Measurements from ENCODE around the gene SLCO4A1.

The SLCO4A1 gene

DNA sequence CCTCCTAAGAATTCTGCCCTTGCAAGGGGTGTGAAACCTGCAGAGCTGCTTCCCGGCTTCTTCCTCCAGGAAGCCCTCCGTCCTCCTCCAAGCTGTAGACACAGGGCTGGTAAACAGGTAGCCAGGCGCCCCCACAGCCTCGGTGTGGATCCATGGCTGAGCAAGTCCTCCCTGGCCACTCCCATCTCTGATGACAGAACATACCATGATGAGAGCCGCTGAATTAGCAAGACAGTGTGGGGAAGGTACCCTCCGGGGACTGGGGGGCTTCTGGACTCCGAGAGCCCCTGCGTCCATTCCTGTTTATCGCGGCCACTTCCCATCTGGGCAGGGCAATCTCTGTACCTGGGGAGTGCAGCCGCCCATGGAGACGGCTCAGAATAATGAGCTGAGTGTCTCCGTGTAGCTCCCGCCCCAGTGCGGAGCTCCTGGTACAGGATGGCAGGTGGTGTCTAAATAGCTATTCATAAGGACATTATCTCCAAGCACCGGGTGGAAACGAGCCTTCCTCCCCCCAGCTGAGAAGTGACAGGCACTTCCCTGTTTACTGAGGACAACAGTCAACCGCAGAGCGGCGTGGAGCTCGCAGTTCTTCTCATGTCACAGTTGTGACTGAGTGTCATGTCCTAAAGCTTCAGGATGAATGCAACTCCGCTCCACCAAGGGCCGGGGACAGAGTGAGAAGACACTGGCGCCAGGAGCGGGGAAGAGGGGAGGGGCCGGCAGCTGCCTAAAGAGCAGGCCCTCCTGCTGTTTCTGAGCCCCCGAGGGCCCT is 43.7 kb downstream of the SLCO4A1 start:
- DNase-seq (ENCODE audit: low read depth in 2 of 2) = no peak

DNA sequence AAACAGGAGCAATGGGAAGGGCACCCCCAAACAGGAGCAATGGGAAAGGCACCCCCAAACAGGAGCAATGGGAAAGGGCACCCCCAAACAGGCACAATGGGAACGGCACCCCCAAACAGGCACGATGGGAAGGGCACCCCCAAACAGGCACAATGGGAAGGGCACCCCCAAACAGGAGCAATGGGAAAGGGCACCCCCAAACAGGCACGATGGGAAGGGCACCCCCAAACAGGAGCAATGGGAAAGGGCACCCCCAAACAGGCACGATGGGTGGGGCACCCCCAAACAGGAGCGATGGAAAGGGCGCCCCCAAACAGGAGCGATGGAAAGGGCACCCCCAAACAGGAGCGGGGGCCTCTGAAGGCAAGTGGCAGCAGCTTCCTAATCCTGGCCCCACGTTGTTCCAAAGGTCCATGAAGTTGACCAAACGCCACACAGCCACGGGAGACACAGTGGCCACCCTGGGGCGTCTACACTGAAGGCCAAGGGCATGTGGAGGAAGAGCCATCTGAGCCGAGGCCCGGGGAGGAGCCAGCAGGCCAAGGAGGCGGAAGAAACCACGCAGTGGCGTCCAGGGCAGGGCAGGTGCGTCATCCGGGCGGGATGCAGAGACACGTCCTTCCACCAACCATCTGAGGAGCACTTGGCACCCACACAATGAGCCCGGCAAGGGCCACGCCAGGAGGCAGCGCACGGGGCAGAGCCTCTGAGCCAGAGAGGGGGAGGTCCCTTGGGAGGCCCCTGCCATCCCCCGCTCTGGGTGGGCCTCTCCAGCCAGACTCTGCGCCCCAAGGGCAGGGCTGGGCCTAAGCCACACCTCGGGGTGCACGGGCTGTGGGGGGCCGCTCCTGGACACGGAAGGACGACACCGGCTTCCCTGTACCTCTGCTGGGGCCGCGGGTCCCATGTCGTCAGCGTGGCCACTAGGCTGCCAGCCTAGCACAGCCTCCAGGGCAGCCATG is 44.8 kb downstream of the SLCO4A1 start:
- DNase-seq (ENCODE audit: low read depth in 2 of 2) = no peak

DNA sequence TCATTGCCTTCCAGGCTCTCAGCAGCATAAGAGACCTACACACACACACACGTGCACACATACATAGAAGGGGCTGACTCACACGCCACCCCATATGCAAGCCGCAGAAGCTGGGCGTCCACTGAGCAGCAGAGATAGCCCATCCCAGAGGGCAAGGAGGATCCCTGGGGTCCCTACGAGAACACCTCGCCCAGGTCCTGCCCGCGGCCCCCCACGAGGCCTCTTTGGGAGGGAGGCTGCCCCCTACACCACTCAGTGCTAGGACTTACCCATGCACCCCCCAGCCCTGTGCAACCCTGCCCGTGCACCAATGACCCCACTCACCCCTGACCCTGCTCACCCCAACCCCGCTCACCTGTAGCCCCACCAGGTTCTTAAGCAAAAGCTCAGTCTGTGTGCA is 45.8 kb downstream of the SLCO4A1 start:
- DNase-seq (ENCODE audit: low read depth in 2 of 2) = no peak

DNA sequence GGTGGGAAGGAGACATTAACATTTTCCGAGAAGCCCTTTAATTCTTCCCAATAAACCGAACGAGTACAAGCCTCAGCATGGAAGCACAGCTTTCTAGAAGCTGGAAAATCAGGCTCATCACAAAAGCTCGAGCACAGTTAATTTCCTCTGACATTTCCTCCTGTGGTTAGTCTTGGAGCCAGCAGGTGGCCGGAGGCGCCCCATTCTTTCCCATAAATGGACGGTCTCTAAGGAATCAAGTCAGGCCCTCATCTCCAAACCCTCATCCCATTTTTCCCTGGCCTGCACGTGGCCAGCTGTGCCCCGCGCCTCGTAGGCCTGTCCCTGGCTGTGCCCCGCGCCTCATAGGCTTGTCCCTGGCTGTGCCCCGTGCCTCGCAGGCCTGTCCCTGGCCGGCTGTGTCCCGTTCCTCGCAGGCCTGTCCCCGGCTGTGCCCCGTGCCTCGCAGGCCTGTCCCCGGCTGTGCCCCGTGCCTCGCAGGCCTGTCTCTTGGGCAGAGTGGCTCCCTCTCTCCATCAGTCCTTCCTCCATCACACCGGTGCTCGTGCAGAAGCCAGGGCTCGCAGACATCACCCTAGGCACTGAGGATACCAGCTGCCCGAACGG is 46.7 kb downstream of the SLCO4A1 start:
- no peak for DNase-seq (ENCODE audit: low read depth in 2 of 2)

DNA sequence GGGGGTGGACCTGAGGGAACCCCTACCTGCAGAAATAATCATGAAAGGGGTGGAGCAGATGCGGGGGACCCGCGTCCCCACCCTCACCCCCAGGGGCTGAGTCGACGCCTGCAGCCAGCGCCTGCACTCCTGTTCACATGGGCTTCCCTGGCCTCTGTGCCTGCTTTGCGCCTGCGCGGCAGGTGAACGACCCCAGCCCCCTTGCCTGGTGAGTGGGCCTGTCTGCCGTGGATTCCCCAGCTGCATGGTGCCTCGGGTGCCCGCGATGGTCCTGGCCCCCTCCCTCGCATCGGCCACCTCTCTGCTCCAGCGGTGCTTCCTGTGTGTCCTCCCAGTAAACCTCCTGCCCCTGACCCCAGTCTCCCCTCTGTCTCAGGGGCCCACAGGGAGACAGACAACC is 47.6 kb downstream of the SLCO4A1 start:
- no peak for DNase-seq (ENCODE audit: low read depth in 2 of 2)

DNA sequence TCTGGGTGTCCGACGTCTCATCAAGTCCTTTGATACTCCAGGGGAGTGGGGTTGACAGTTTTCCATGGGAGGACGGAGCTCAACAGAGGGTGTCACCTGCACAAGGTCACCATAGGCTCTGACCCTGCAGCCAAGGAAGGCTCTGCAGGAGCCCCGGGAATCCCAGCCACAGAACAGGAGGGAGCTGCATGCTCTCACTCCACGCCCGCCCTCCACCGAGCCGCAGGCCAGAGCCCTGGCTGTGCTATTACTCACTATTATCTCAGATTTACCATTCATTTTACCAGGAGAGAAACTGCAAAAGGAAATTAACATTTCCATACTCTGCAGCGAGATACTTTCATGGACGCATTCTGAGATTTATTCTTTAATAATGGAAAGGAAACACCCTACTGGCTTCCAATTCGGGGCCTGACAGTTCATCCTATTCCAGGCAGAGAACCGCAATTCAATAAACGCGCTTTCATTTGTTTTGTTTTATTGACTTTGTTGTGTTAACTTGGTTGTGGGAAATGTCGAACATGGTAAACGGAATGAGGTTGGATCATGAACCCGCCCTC is 48.0 kb downstream of the SLCO4A1 start:
- no peak for DNase-seq (ENCODE audit: low read depth in 2 of 2)

DNA sequence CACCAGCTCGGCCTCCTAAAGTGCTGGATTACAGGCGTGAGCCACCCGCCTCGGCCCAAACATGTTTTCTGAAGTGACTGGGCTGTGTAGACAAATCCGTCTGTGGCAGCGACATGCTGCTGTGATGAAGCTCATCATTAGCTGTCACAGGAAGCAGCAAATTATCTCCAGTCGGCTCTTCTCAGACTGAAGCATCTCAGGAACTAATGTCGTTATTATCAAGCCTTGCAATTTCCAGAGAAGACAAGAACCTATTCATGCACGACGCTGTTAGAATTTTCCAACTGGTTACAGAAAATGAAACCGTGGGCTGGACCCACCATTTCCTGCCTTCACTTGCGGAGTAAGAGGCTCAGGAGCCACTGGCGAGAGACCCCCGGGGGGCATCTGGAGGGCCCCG is 49.2 kb downstream of the SLCO4A1 start:
- DNase-seq (ENCODE audit: low read depth in 2 of 2) = no peak

DNA sequence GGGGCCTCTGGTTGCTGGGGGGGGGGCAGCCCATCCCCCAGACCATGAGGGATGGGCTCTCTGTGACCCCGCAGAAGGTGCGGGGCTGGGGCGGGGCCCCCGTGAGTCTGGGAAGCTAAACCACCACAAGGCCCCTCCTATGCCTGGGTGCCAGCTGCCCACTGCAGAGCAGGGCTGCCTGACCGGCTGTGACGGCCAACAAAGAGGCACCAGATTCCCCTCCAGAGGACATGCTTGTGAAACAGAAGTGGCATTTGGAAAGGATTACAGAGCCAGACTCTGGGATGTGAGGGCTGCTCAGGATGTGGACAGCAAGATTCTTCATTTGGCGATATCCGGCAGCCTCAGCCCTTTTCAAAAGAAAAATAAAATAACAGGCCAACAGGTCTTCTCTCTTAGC is 49.9 kb downstream of the SLCO4A1 start:
- DNase-seq (ENCODE audit: low read depth in 2 of 2) = no peak

DNA sequence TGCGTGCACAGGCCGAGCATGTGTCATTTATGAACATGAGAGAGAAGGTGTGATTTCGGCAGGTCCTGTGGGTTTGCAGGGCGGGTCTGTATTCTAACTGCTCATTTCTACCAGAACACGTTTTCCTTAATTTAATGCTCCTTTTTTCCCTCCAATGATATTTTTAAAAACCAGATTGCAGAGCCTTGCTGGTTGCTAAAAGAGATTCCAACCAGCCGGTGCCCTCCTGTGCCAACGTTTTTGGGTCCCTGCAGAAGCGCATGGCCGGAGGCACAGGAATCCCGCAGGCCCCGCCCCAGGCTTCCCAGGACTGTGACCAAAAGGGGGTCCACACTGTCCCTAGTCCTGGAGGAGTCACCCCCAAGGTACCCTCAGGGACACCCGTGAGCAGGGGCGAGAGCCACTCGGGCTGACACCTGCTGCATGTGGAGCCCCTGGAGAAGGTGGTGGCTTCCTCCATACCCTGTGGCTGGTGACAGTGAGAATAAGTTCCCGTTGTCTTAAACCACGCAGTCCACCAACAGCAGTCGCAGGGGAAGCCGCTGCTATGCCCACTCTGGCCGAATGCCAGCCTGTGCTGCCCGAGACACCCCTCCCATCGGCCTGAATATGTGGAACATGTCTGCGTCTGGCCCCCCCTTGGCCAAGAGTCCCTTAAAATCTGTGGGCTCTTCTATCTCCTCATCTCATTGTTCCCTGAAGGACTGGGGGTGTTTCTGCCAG is 50.7 kb downstream of the SLCO4A1 start:
- DNase-seq (ENCODE audit: low read depth in 2 of 2) = no peak

DNA sequence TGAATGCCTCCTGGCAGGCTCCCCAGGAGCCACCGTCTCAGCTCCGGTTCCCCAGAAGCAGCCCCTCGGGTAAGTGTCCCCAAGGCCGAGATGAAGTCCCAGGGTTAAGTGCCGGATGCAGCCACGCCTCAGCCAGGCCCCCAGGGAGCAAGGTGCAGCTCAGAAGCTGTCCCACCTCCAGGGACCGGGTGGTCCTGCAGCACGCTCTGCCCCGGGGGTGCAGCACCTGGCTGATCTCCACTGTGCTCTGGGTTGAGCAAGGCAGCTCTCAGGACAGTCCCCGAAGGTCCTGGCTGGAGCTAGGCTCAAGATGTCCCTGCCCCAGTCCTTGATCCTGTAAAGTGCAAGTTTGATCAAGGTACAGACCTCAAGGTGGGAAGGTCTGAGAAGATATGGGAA is 51.2 kb downstream of the SLCO4A1 start:
- no peak for DNase-seq (ENCODE audit: low read depth in 2 of 2)

DNA sequence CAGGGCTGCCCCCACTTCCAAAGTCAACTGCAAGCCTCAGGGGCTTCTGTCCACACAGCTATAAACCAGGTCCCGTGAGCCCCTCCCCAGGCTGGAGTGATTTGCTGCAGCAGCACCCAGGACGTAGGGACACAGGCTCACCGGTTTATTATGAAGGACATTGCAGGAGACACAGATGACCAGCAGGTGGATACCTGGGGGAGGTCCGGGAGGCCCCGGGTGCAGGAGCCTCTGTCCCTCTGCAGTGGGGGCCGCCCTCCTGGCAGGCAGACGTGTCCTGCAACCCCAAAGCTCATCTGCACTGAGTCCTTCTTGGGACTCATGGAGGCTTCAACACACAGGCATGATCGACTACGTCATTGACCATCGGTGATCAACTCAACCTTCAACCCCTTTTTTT is 51.8 kb downstream of the SLCO4A1 start:
- no peak for DNase-seq (ENCODE audit: low read depth in 2 of 2)

DNA sequence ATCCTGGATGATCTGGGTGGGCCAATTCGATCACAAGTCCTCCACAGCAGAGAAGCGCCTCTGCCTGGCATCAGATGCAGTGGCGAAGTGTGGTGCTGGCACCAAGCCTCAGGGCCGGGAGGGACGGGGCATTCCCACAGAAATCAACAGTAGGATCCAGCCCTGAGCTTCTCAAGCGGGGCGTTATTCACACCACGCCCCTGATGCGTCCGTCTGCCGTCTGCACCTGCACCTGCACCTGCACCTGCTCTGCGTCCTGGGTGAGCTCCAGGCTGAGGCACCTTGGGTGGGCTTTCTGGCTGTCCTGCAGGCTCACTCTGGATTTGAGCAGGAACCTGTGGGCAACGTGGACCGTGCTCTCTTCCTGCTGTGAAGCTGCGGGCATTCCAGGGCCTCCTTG is 52.6 kb downstream of the SLCO4A1 start:
- no peak for DNase-seq (ENCODE audit: low read depth in 2 of 2)

DNA sequence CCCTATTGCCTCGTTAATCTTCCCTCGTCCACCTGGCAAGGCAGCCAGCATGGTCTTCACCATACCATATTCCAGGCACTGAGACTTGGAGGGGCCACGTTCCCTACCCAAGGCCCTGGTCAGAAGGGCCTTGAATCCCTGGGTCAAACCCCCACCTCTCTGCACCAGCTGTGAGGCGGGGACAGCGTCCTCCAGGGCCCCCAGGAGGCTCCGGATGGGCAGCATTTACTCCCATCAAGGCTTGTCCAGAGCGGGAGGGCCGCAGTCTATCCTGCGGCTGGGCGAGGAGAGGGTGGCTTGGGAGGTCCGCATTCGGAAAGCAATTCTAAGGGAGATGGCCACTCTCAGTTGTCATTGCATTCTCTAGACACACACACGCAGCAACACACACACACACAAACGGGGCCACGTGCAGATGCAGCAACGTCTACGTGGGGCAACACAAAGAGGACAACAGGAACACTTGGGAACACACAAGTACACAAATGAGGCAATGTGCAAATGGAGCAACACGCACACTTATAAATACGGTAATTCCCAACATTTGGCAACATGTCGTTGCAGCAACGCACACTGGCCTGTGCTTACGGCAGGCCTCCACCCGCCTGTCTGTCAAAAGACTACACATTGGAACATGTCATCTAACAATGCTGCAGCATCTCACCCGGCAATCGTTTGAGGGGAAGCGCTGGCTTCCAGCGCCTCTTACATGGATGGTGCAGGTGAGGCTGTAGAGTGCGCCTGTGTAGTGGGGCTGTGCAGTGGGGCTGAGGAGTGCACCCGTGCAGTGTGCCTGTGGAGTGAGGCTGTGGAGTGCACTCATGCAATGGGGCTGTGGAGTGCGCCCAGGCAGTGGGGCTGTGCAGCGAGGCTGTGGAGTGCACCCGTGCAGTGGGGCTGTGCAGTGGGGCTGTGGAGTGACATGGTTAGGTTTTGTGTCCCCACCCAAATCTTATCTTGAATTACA is 53.4 kb downstream of the SLCO4A1 start:
- no peak for DNase-seq (ENCODE audit: low read depth in 2 of 2)

DNA sequence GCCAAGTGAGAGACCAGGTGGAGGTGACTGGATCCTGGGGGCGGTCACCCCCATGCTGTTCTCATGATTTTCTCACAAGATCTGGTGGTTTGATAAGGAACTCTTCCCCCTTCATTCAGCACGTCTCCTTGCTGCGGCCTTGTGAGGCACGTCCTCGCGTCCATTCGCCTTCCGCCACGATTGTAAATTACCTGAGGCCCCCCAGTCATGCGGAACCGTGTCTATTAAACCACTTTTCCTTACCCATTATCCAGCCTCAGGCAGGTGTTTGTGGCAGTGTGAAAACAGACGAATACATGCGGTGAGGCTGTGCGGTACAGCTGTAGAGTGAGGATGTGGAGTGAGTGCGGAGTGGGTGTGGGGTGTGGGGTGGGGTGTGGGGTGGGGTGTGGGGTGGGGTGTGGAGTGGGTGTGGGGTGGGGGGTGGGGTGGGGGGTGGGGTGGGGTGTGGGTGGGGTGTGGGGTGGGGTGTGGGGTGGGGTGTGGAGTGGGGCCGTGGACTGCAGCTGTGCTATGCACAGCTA is 54.2 kb downstream of the SLCO4A1 start:
- no peak for DNase-seq (ENCODE audit: low read depth in 2 of 2)

DNA sequence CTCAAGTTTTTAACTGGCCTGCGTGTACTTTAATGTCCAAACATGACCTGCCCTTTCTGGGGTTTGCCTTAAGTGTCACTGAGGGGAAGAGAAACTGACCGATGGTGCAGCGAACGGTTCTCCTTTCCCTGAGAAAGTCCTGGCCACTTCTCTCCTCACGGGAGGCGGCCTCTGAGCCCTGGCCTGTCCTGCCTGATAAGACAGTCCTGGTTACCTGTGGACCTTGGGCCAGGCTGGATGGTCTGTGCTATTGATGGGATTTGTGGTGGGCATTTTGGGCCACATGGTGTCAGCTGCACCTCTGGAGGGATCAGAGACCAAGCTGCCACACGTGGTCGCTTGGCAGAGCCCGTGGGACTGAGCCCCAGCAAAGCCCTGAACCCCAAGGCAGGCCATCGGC is 54.7 kb downstream of the SLCO4A1 start:
- DNase-seq (ENCODE audit: low read depth in 2 of 2) = no peak

DNA sequence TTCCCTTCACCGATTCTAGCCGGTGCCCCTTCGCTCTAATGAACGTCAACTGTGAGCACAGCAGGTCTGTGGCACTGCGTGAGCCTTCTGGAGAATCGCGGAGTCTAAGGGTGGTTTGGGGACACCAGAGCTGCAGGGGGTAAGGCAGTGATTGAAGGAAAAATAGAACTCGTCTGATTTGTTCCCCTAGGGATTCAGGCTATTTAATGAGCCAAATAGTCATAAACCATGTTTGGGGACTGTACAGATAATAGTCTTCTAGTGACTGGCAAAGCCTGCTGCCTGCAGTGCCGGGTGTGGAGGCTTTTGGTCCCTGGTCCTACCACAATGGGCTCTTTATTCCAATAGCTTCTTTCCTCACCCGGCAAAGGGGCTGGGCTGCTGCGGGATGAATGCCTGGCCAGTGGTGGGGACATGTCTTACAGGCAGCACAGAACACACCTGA is 55.2 kb downstream of the SLCO4A1 start:
- DNase-seq (ENCODE audit: low read depth in 2 of 2) = no peak

DNA sequence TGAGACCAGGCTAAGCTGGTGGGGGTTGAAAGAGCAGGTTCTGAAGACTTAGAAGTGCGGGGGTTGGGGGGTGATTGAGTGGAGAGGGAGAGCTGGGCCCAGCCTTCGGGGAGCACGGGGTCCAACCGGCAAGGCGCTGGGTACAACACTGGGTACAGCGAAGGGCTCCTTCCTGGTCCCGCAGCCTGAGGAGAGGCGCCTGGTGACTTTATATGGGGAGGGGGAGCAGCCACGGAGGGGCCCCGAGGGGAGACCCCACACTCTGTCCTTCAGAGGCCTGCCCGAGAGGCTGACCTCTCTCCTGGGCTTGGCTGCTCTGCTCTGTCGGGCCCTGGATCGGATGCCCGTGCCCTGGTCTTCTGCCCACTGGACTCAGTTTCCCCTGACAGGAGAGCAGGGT is 55.9 kb downstream of the SLCO4A1 start:
- DNase-seq (ENCODE audit: low read depth in 2 of 2) = no peak

DNA sequence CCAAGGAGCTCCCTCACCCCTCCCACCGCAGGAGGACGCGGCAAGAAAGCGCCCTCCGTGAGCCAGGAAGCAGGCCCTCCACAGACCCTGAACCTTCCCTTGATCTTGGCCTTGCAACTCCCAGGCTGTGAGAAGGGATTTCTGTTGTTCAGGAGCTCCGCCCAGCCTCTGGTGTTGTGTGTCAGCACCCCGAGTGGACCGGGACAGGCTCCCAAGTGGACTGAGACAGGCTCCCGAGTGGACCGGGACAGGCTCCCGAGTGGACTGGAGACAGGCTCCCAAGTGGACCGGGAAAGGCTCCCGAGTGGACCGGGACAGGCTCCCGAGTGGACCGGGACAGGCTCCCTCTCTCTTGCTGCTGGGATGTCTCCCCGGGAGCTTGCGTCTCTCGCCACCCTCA is 57.0 kb downstream of the SLCO4A1 start:
- no peak for DNase-seq (ENCODE audit: low read depth in 2 of 2)

DNA sequence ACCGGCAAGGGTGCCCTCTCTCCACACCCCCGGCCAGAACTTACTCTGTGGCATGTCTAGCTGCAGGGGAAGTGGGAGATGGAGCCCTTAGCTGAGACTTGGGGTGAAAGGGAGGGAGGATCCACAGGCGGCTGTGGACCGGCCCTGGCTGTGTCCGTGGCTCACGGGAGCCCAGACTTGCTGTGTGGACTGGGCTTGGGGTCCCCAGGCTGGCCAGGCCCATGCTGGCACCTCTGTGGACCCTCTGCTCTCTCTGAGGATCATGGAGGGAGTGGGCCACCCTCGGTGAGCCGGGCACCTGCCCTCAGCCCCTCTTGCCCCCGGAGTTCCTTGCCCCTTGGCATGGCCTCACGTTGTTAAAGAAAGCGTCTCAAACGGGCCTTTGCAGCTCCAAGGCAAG is 57.4 kb downstream of the SLCO4A1 start:
- DNase-seq (ENCODE audit: low read depth in 2 of 2) = no peak

DNA sequence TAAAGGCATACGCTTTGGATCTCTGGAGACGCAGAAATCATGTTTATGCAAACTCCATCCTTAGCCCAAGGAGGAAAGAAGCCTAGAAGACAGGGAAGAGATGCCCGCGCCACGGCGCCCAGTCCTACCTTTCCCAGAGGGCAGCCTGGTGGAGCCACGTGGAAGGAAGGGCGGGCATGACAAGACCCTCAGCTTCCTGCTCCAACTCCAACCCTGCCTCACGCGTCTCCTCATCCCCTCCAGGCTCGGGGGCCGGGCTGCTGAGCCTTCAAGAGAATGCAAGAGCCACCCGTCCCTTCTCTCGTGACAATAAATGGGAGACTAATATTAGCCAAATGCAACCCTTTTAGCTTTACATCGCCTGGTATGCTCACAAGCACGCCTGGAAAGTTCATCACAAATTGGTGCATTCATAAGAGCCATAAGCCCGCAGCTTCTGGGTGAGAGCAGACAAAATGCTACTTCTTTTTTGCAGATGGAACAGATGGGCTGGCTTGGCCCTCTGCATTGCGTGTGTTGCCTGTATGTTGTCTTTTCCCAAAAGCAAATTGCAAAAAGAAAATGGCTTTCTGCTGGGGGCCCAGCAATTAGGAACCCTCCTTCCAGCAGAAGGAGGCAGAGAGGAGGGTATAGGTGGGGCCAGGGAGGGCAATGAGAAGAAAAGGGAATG is 58.1 kb downstream of the SLCO4A1 start:
- no peak for DNase-seq (ENCODE audit: low read depth in 2 of 2)
